ENCODE results near the gene HEATR5A. TPM values are rescaled to one million over a fixed set of nuclear protein-coding genes. Genes with fewer than 3 reads are reported as not detected.
"Not testable (repeated sequence)": the region's sequence is repeated elsewhere in the genome, so short reads cannot be mapped to it uniquely, and the experiment has no call there.

HEATR5A gene
- total RNA-seq, 2 experiments from 2014 or later: 12.8 to 13.0 TPM

GRCh38 chr14:31269634-31270195 is 150.6 kb downstream of the HEATR5A start:
- no peak overlapping the region for H3K4me3 Mint-ChIP-seq
- H3K27ac Mint-ChIP-seq: no peak overlapping the region
- H3K36me3 Mint-ChIP-seq: no peaks in the 10 kb centered on the region
- ChIA-PET POLR2A (no interaction called here), CTCF (interaction anchor here (0.7 kb wide), 1 partner anchor 203 kb away, joined by 3 read pairs; no protein-coding TSS in a partner anchor)
- H3K27me3 Mint-ChIP-seq: no peaks in the 10 kb centered on the region
- no peak for DNase-seq
- H3K9me3 Mint-ChIP-seq: peaks cover 9% of the 10 kb centered on the region
- peaks cover 17% of the 10 kb centered on the region for H3K4me1 Mint-ChIP-seq (ENCODE audit: low read depth)
- intact Hi-C loops (cut with micrococcal nuclease): loop anchor here (1.0 to 10.0 kb wide), 2 partner anchors 87 to 185 kb away; partner anchors contain the start of gene DTD2

- H3K4me3 Mint-ChIP-seq: no peak overlapping the region
These were observed 152.1 kb downstream of the HEATR5A start for GRCh38 chr14:31268216-31268615.

GRCh38 chr14:31266437-31267331 is 153.7 kb downstream of the HEATR5A start:
- POLR2A ChIA-PET: no interaction called here
- peaks cover 5% of the 10 kb centered on the region for H3K9me3 Mint-ChIP-seq
- CTCF ChIA-PET: no interaction called here
- no peak overlapping the region for H3K4me3 Mint-ChIP-seq
- no peak for DNase-seq
- no peaks in the 10 kb centered on the region for H3K27me3 Mint-ChIP-seq
- no peaks in the 10 kb centered on the region for H3K36me3 Mint-ChIP-seq
- H3K27ac Mint-ChIP-seq: no peak overlapping the region
- intact Hi-C loops (cut with micrococcal nuclease): no loop called here
- peaks cover 12% of the 10 kb centered on the region for H3K4me1 Mint-ChIP-seq (ENCODE audit: low read depth)

More at GRCh38 chr14:31268216-31268615, 152.1 kb downstream of the HEATR5A start:
- peaks cover 5% of the 10 kb centered on the region for H3K9me3 Mint-ChIP-seq
- POLR2A ChIA-PET: no interaction called here
- intact Hi-C loops (cut with micrococcal nuclease): no loop called here
- H3K4me1 Mint-ChIP-seq (ENCODE audit: low read depth): peaks cover 16% of the 10 kb centered on the region
- DNase-seq: no peak
- no peak overlapping the region for H3K27ac Mint-ChIP-seq
- no peaks in the 10 kb centered on the region for H3K27me3 Mint-ChIP-seq
- H3K36me3 Mint-ChIP-seq: no peaks in the 10 kb centered on the region
- CTCF ChIA-PET: no interaction called here

- intact Hi-C loops (cut with micrococcal nuclease): no loop called here
- no peaks in the 10 kb centered on the region for H3K27me3 Mint-ChIP-seq
- ChIA-PET POLR2A (interaction anchor here (0.6 to 0.9 kb wide), 2 partner anchors 40 to 398 kb away, joined by 3 read pairs; no protein-coding TSS in a partner anchor), CTCF (interaction anchor here (0.8 to 1.0 kb wide), 2 partner anchors 9 to 58 kb away, joined by 3 read pairs; no protein-coding TSS in a partner anchor)
- no peak overlapping the region for H3K4me3 Mint-ChIP-seq
- DNase-seq: no peak
- H3K27ac Mint-ChIP-seq: no peak overlapping the region
- no peaks in the 10 kb centered on the region for H3K36me3 Mint-ChIP-seq
- peaks cover 5% of the 10 kb centered on the region for H3K9me3 Mint-ChIP-seq
- H3K4me1 Mint-ChIP-seq (ENCODE audit: low read depth): peaks cover 12% of the 10 kb centered on the region
These were observed 154.5 kb downstream of the HEATR5A start for GRCh38 chr14:31265701-31266398.

- POLR2A ChIA-PET: no interaction called here
- H3K36me3 Mint-ChIP-seq: no peaks in the 10 kb centered on the region
- CTCF ChIA-PET: no interaction called here
These were observed 156.7 kb downstream of the HEATR5A start for GRCh38 chr14:31263485-31264133.

GRCh38 chr14:31261859-31262731 is 158.3 kb downstream of the HEATR5A start:
- Mint-ChIP-seq H3K4me3 (no peak overlapping the region), H3K36me3 (no peaks in the 10 kb centered on the region), H3K27me3 (no peaks in the 10 kb centered on the region), H3K9me3 (no peaks in the 10 kb centered on the region), H3K27ac (no peak overlapping the region), H3K4me1 (ENCODE audit: low read depth) (peaks cover 12% of the 10 kb centered on the region)
- CTCF ChIA-PET: no interaction called here
- intact Hi-C loops (cut with micrococcal nuclease): no loop called here
- DNase-seq: no peak
- POLR2A ChIA-PET: interaction anchor here (0.9 kb wide), 1 partner anchor 67 kb away, joined by 4 read pairs; no protein-coding TSS in a partner anchor

More at GRCh38 chr14:31263485-31264133, 156.7 kb downstream of the HEATR5A start:
- Mint-ChIP-seq H3K9me3 (no peaks in the 10 kb centered on the region), H3K4me3 (no peak overlapping the region), H3K27ac (no peak overlapping the region), H3K4me1 (ENCODE audit: low read depth) (peaks cover 12% of the 10 kb centered on the region), H3K27me3 (no peaks in the 10 kb centered on the region)
- no peak for DNase-seq
- intact Hi-C loops (cut with micrococcal nuclease): no loop called here

- ChIA-PET POLR2A (no interaction called here), CTCF (no interaction called here)
- no peak for DNase-seq
- H3K9me3 Mint-ChIP-seq: no peaks in the 10 kb centered on the region
- H3K4me1 Mint-ChIP-seq (ENCODE audit: low read depth): peaks cover 12% of the 10 kb centered on the region
- intact Hi-C loops (cut with micrococcal nuclease): no loop called here
- no peaks in the 10 kb centered on the region for H3K36me3 Mint-ChIP-seq
- H3K27me3 Mint-ChIP-seq: no peaks in the 10 kb centered on the region
- H3K27ac Mint-ChIP-seq: no peak overlapping the region
- H3K4me3 Mint-ChIP-seq: no peak overlapping the region
These were observed 158.9 kb downstream of the HEATR5A start for GRCh38 chr14:31261523-31261858.

- H3K4me3 Mint-ChIP-seq, H3K27me3 Mint-ChIP-seq, H3K36me3 Mint-ChIP-seq: not testable (repeated sequence)
These were observed 161.3 kb downstream of the HEATR5A start for GRCh38 chr14:31259040-31259435.

GRCh38 chr14:31258427-31259039 is 161.8 kb downstream of the HEATR5A start:
- Mint-ChIP-seq H3K27ac (no peak overlapping the region), H3K4me1 (ENCODE audit: low read depth) (no peaks in the 10 kb centered on the region), H3K36me3 (no peaks in the 10 kb centered on the region), H3K27me3 (no peaks in the 10 kb centered on the region), H3K9me3 (no peaks in the 10 kb centered on the region), H3K4me3 (no peak overlapping the region)
- intact Hi-C loops (cut with micrococcal nuclease): no loop called here
- no peak for DNase-seq
- CTCF ChIA-PET: no interaction called here
- POLR2A ChIA-PET: no interaction called here

More at GRCh38 chr14:31259040-31259435, 161.3 kb downstream of the HEATR5A start:
- DNase-seq; POLR2A ChIA-PET; H3K27ac Mint-ChIP-seq; intact Hi-C loops (cut with micrococcal nuclease); CTCF ChIA-PET; H3K4me1 Mint-ChIP-seq (ENCODE audit: low read depth); H3K9me3 Mint-ChIP-seq: not testable (repeated sequence)

- CTCF ChIA-PET; H3K4me1 Mint-ChIP-seq (ENCODE audit: low read depth); H3K27me3 Mint-ChIP-seq; H3K27ac Mint-ChIP-seq; H3K9me3 Mint-ChIP-seq; intact Hi-C loops (cut with micrococcal nuclease); H3K4me3 Mint-ChIP-seq; H3K36me3 Mint-ChIP-seq; DNase-seq; POLR2A ChIA-PET: not testable (repeated sequence)
These were observed 162.6 kb downstream of the HEATR5A start for GRCh38 chr14:31257554-31258426.
